H1 (cell line): Measurements from ENCODE around the gene COL2A1.
A peak's percentile ranks its signal among the peaks of the same experiment; 100 is the strongest.

ENCODE experiments used
- CHD2 ChIP-seq: IDR thresholded peaks from 2 replicates; pipeline ENCODE4 v1.6.1; 2012; ENCODE audit warnings: low read length, improper control_type of control experiment
- CTCF ChIP-seq, 3 experiments: IDR thresholded peaks; 1 replicate in 2 of 3; 2 replicates in 1 of 3; pipeline versions ENCODE4 v1.5.1 to v1.6.1; 2011; ENCODE audit warnings: low read length in 3 of 3, mild to moderate bottlenecking in 3 of 3, inconsistent platforms in 2 of 3, low read depth in 1 of 3, moderate library complexity in 1 of 3; ENCODE audit not compliant: insufficient read depth in 1 of 3; ENCODE audit errors: control extremely low read depth in 1 of 3
- GTF2F1 ChIP-seq: IDR thresholded peaks from 2 replicates; pipeline ENCODE4 v1.6.1; 2012; ENCODE audit warnings: low read depth, low read length, improper control_type of control experiment, borderline replicate concordance
- JUND ChIP-seq: IDR thresholded peaks from 2 replicates; pipeline ENCODE4 v1.6.1; 2011; ENCODE audit warnings: mild to moderate bottlenecking, improper control_type of control experiment, low read length
- KDM5A ChIP-seq: fragments of 200-600 bp; IDR thresholded peaks from 2 replicates; pipeline ENCODE4 v1.7.1; 2012; ENCODE audit warnings: mild to moderate bottlenecking, low read length, inconsistent platforms, mixed read lengths
- MAFK ChIP-seq: IDR thresholded peaks from 2 replicates; pipeline ENCODE4 v1.6.1; 2012; ENCODE audit warnings: low read depth, mild to moderate bottlenecking, improper control_type of control experiment, low read length
- YY1 ChIP-seq: IDR thresholded peaks from 2 replicates; pipeline ENCODE4 v1.6.1; 2011; ENCODE audit warnings: low read depth, mild to moderate bottlenecking, low read length

- TF ChIP-seq YY1: peak; percentile 91
- no peak for TF ChIP-seq JUND
- peak in 1 of 3 experiments; percentile 22; a peak in 1 of 4 replicates for TF ChIP-seq CTCF (IDR thresholded peaks at IDR 0.05; ENCODE audit: control extremely low read depth in 1 of 3, insufficient read depth in 1 of 3, low read depth in 1 of 3, low read length in 3 of 3)
- TF ChIP-seq MAFK: no peak
- no peak for TF ChIP-seq KDM5A
- TF ChIP-seq GTF2F1: no peak
- TF ChIP-seq CHD2: peak; percentile 59; the same call in 1 of the 2 replicates
These were observed 33.1 kb upstream of the COL2A1 start for GRCh38 chr12:48037267-48037915.
